Lung (tissue), 12 donors: ENCODE results near the gene TSPAN17. TPM values are rescaled to one million over a fixed set of nuclear protein-coding genes. Genes with fewer than 3 reads are reported as not detected.

ENCODE experiments used
- ATAC-seq: fragments of 200-7000 bp; cut with Tn5 transposase; one replicate; pipeline ENCODE4 v1.9.1; 2020; ENCODE audit warnings: moderate number of reproducible peaks; ENCODE audit not compliant: insufficient read depth, low FRiP score
- DNase-seq, 3 donors: peaks; one replicate each; pipeline ENCODE4 v3.0.0-alpha.2; 2013 to 2017
- H3K27ac ChIP-seq, 2 donors: one replicate each; pipeline ENCODE4 v1.5.1; 2013; ENCODE audit warnings: mild to moderate bottlenecking in 2 of 2, moderate library complexity in 2 of 2, control low read depth in 1 of 2, inconsistent platforms in 1 of 2, low read depth in 1 of 2, low read length in 1 of 2
- H3K27me3 ChIP-seq, 3 donors: one replicate each; pipeline ENCODE4 v1.5.1; 2013; ENCODE audit warnings: low read length in 2 of 3; ENCODE audit not compliant: control insufficient read depth in 3 of 3, insufficient read depth in 3 of 3
- H3K36me3 ChIP-seq, 4 donors: one replicate each; pipeline ENCODE4 v1.5.1; 2013; ENCODE audit warnings: low read length in 4 of 4, mild to moderate bottlenecking in 1 of 4, moderate library complexity in 1 of 4; ENCODE audit not compliant: control insufficient read depth in 4 of 4, insufficient read depth in 4 of 4
- H3K4me1 ChIP-seq, 5 donors: one replicate each; pipeline ENCODE4 v1.5.1; 2013; ENCODE audit warnings: low read length in 5 of 5, mild to moderate bottlenecking in 2 of 5, moderate library complexity in 1 of 5; ENCODE audit not compliant: control insufficient read depth in 5 of 5, insufficient read depth in 5 of 5
- H3K4me3 ChIP-seq: one replicate; pipeline ENCODE4 v1.5.1; 2013; ENCODE audit warnings: mild to moderate bottlenecking, control low read depth, moderate library complexity
- H3K9ac ChIP-seq, 2 donors: one replicate each; pipeline ENCODE4 v1.5.1; 2013; ENCODE audit warnings: low read length in 2 of 2, control low read depth in 1 of 2; ENCODE audit not compliant: insufficient read depth in 1 of 2
- H3K9me3 ChIP-seq, 4 donors: one replicate each; pipeline ENCODE4 v1.5.1; 2013; ENCODE audit warnings: low read length in 3 of 4, mild to moderate bottlenecking in 1 of 4, moderate library complexity in 1 of 4; ENCODE audit not compliant: control insufficient read depth in 4 of 4, insufficient read depth in 3 of 4
- WGBS, 2 donors: extraction: QIAGEN DNeasy Blood & Tissue Kit; methylation state at CpG; one replicate each; pipeline ENCODE4 v1.1.7; 2013; 5-methylcytosine and 5-hydroxymethylcytosine counted together
- polyA plus RNA-seq, 2 donors: library from polyadenylated mRNA; stranded (reverse); fragments of 200-250 nt; gene quantifications; one replicate each; pipeline ENCODE4 v1.2.1, GENCODE V29; 2013
- total RNA-seq, 2 donors: library from RNA; depleted of rRNA in 1 of 2; stranded (reverse); fragments of >200 nt in 1 of 2; gene quantifications; one replicate each; pipeline ENCODE4 v1.2.1, GENCODE V29; 2014 to 2021
- TF ChIP-seq, protein P1 (sequence below): IDR thresholded peaks from 2 replicates; pipeline ENCODE4 v1.5.1; 2012; ENCODE audit warnings: mild to moderate bottlenecking; ENCODE audit errors: control extremely low read depth, extremely low read depth
- donor health status: control.
- donor health status: control.
- donor health status: Bipolar disorder and iron deficiency.
- donor health status: healthy.
- donor health status: DM: yes; HTN: yes; CAD: no.

Gene TSPAN17
- total and polyA plus RNA-seq, 4 donors = 14.8 to 37.4 (median 27.8) TPM

DNA sequence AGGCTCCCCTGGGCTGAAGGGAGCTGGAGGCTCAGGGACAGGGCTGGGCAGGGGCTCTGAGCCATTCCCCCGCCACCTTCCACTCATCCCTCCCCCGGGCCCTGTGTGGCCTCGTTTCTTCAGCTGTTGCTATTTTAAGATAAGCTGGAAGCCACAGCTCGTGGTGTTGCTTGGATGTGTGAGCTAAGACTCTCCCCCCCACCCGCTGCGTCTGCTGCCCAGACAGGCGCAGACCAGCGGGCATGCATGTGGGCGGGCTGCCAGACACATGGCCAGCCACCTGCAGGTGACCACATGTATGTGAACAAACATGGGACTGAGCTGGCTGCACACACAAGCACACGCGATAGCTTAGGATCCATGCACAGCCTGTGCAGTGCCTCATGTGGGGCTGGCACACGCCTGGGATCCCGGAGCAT is 25.6 kb upstream of the TSPAN17 start:
- no peak overlapping the region for H3K9ac ChIP-seq
- no peak overlapping the region for H3K27ac ChIP-seq
- peaks cover 0 to 9% (median 0%) of the 10 kb centered on the region in 5 donors for H3K4me1 ChIP-seq
- H3K9me3 ChIP-seq = peaks cover 0 to 12% (median 0%) of the 10 kb centered on the region in 4 donors
- no peaks in the 10 kb centered on the region for H3K36me3 ChIP-seq
- ATAC-seq (no peak), DNase-seq (no peak)
- TF ChIP-seq, protein P1, sequence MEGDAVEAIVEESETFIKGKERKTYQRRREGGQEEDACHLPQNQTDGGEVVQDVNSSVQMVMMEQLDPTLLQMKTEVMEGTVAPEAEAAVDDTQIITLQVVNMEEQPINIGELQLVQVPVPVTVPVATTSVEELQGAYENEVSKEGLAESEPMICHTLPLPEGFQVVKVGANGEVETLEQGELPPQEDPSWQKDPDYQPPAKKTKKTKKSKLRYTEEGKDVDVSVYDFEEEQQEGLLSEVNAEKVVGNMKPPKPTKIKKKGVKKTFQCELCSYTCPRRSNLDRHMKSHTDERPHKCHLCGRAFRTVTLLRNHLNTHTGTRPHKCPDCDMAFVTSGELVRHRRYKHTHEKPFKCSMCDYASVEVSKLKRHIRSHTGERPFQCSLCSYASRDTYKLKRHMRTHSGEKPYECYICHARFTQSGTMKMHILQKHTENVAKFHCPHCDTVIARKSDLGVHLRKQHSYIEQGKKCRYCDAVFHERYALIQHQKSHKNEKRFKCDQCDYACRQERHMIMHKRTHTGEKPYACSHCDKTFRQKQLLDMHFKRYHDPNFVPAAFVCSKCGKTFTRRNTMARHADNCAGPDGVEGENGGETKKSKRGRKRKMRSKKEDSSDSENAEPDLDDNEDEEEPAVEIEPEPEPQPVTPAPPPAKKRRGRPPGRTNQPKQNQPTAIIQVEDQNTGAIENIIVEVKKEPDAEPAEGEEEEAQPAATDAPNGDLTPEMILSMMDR = no peak
- H3K27me3 ChIP-seq = peaks cover 11 to 75% (median 57%) of the 10 kb centered on the region in 3 donors
- 57 to 61% methylated on average over 13 of the region's 13 CpGs for WGBS, 2 donors
- H3K4me3 ChIP-seq = no peak overlapping the region

DNA sequence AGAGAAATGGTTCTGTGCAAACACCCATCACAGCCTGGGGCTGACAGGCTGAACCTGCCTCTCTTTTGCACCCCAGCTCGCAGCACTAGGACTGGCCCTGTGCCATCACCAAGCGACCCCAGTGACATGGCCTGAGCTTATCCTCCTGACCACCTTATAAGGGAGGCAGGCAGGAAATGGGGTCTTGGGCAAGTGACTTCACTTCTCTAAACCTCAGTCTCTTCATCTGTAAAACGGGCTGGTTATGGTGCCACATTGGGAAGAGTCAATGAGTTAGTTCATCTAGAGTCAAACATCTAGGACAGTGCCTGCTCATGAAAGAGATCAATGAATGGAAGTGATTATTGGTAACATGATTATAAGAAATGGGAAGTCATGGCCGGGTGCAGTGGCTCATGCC is 23.1 kb upstream of the TSPAN17 start:
- Histone ChIP-seq H3K4me1 (peaks cover 0 to 9% (median 0%) of the 10 kb centered on the region in 5 donors), H3K27me3 (peaks cover 8 to 79% (median 58%) of the 10 kb centered on the region in 3 donors), H3K9me3 (peaks cover 0 to 9% (median 0%) of the 10 kb centered on the region in 4 donors), H3K4me3 (no peak overlapping the region), H3K9ac (no peak overlapping the region), H3K36me3 (no peaks in the 10 kb centered on the region), H3K27ac (no peak overlapping the region)
- DNase-seq = no peak
- no peak for ATAC-seq
- TF ChIP-seq, protein P1 = no peak
- 73 to 74% methylated on average over 4 of the region's 4 CpGs for WGBS, 2 donors

DNA sequence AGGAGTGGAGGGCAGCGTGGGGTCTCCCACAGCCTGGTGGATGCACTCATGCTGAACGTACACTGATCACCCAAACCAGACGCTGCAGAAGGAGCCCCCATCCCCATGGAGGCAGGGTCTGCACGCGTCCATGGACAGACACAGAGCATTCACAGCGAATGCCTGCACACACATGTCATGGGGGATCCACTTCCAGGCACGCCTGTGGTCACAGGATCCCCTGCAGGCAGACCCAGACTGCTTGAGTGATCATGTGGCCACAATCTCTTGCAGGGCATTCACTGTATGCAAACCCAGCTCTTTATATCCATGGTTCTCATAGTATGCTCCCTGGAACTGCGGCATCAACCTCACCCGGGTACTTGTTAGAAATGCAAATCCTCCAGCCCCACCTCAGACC is 22.3 kb upstream of the TSPAN17 start:
- Histone ChIP-seq H3K36me3 (no peaks in the 10 kb centered on the region), H3K9ac (no peak overlapping the region), H3K9me3 (peaks cover 0 to 2% (median 0%) of the 10 kb centered on the region in 4 donors), H3K4me1 (peaks cover 0 to 11% (median 3%) of the 10 kb centered on the region in 5 donors), H3K27me3 (peaks cover 16 to 80% (median 57%) of the 10 kb centered on the region in 3 donors), H3K4me3 (no peak overlapping the region), H3K27ac (no peak overlapping the region)
- DNase-seq (no peak), ATAC-seq (no peak)
- TF ChIP-seq, protein P1 = no peak
- WGBS, 2 donors = 60 to 71% methylated on average over 9 of the region's 9 CpGs

DNA sequence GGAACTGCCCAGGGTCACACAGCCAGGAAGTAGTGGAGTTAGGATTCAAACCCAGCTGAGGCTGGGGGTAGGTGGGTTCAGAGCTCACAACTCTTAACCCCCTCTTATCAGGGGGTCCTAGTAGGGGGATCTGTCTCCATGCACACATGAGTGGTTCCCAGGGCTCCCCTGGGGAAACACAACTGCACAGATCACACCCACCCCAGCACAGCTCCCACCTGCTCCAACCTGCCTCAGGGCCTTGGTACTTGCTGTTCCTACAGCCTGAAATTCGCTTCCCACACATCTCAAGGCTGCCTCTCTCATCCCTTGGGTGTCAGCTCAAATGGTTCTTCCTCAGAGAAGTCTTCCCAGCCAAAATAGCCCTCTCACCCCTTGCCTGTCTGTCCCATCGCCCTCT is 21.8 kb upstream of the TSPAN17 start:
- Histone ChIP-seq H3K4me3 (no peak overlapping the region), H3K27me3 (peaks cover 19 to 76% (median 56%) of the 10 kb centered on the region in 3 donors), H3K4me1 (peaks cover 0 to 11% (median 4%) of the 10 kb centered on the region in 5 donors), H3K9ac (no peak overlapping the region), H3K27ac (no peak overlapping the region), H3K36me3 (no peaks in the 10 kb centered on the region), H3K9me3 (peaks cover 0 to 2% (median 0%) of the 10 kb centered on the region in 4 donors)
- DNase-seq (no peak), ATAC-seq (no peak)
- WGBS, 2 donors = 78 to 88% methylated on average over 2 of the region's 2 CpGs
- TF ChIP-seq, protein P1 = no peak
